Neural crest cell (in vitro differentiated cells): ENCODE measurements around the gene NDE1. TPM values are rescaled to one million over a fixed set of nuclear protein-coding genes. Genes with fewer than 3 reads are reported as not detected.
"Not testable (repeated sequence)": the region's sequence is repeated elsewhere in the genome, so short reads cannot be mapped to it uniquely, and the experiment has no call there.

ENCODE experiments used
- DNase-seq: peaks from one replicate; pipeline ENCODE4 v3.0.0; 2021; ENCODE audit warnings: low read depth, mixed read lengths, low spot score
- H3K27ac Mint-ChIP-seq: one replicate; pipeline ENCODE4 v1.8.0; 2021; ENCODE audit warnings: mild to moderate bottlenecking, mixed read lengths; ENCODE audit not compliant: unreplicated experiment
- H3K27me3 Mint-ChIP-seq: 2 replicates; pipeline ENCODE4 v1.8.0; 2021; ENCODE audit warnings: low read depth, mild to moderate bottlenecking, mixed read lengths
- H3K36me3 Mint-ChIP-seq: 2 replicates; pipeline ENCODE4 v1.8.0; 2021; ENCODE audit warnings: low read depth, mild to moderate bottlenecking, mixed read lengths
- H3K4me1 Mint-ChIP-seq: 2 replicates; pipeline ENCODE4 v1.8.0; 2021; ENCODE audit warnings: mixed read lengths
- H3K4me3 Mint-ChIP-seq: one replicate; pipeline ENCODE4 v1.8.0; 2021; ENCODE audit warnings: mild to moderate bottlenecking, mixed read lengths
- H3K9me3 Mint-ChIP-seq: 2 replicates; pipeline ENCODE4 v1.8.0; 2021; ENCODE audit warnings: mixed read lengths
- CTCF ChIP-seq: fragments of 200-600 bp; sonication (generic); conservative IDR thresholded peaks from 2 replicates; pipeline ENCODE4 v1.5.0; 2021; ENCODE audit warnings: antibody characterized with exemption, mild to moderate bottlenecking
- total RNA-seq: library from RNA; stranded (reverse); gene quantifications from 2 replicates; pipeline ENCODE4 v1.2.1, GENCODE V29; 2021

Gene NDE1
- total RNA-seq, 1 donor from 2014 or later, result 72.2 TPM

- Mint-ChIP-seq H3K27ac (peak overlapping the region; percentile 16), H3K36me3 (peaks cover 11% of the 10 kb centered on the region), H3K4me3 (no peak overlapping the region), H3K27me3 (no peaks in the 10 kb centered on the region), H3K4me1 (no peaks in the 10 kb centered on the region), H3K9me3 (no peaks in the 10 kb centered on the region)
- no peak for TF ChIP-seq CTCF
- DNase-seq, result no peak
Observed at GRCh38 chr16:15725641-15726240, 75.7 kb downstream of the NDE1 start.

DNA sequence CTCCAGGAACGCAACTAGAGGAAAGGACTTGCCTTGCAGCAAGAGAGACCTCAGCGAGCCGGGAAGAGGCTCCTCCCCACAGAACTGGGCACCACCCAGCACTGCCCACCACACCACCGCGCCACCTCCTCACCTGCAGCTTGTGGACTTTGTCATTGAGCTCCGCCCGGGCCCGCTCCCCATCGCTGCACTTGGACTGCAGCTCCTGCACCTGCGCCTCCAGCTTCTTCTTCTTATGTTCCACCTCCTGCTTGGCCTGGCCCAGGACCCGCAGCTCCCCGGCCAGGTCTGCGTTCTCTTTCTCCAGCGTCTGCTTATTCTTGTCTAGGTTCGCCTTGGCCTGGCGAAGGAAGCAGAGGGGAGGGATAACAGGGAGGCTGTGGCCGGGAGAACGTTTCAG lies 76.7 kb downstream of the NDE1 start:
- Mint-ChIP-seq H3K36me3 (peaks cover 11% of the 10 kb centered on the region), H3K27me3 (no peaks in the 10 kb centered on the region), H3K27ac (no peak overlapping the region), H3K4me1 (no peaks in the 10 kb centered on the region), H3K9me3 (no peaks in the 10 kb centered on the region), H3K4me3 (no peak overlapping the region)
- DNase-seq, result no peak
- no peak for TF ChIP-seq CTCF

- not testable (repeated sequence) for H3K4me1 Mint-ChIP-seq, H3K9me3 Mint-ChIP-seq, H3K27me3 Mint-ChIP-seq, DNase-seq, H3K4me3 Mint-ChIP-seq, H3K27ac Mint-ChIP-seq
- peaks cover 11% of the 10 kb centered on the region for H3K36me3 Mint-ChIP-seq
Observed at GRCh38 chr16:15727697-15728096, 77.7 kb downstream of the NDE1 start.

- H3K27ac Mint-ChIP-seq, result no peak overlapping the region
- no peaks in the 10 kb centered on the region for H3K4me1 Mint-ChIP-seq
- DNase-seq, result no peak
- H3K27me3 Mint-ChIP-seq, result no peaks in the 10 kb centered on the region
- H3K36me3 Mint-ChIP-seq, result peaks cover 11% of the 10 kb centered on the region
- H3K9me3 Mint-ChIP-seq, result no peaks in the 10 kb centered on the region
- no peak for TF ChIP-seq CTCF
- H3K4me3 Mint-ChIP-seq, result no peak overlapping the region
Observed at GRCh38 chr16:15729152-15729551, 79.1 kb downstream of the NDE1 start.

GRCh38 chr16:15732416-15732815 lies 82.4 kb downstream of the NDE1 start:
- Mint-ChIP-seq H3K4me1 (no peaks in the 10 kb centered on the region), H3K27ac (no peak overlapping the region), H3K4me3 (no peak overlapping the region), H3K9me3 (no peaks in the 10 kb centered on the region), H3K36me3 (no peaks in the 10 kb centered on the region), H3K27me3 (no peaks in the 10 kb centered on the region)
- TF ChIP-seq CTCF, result no peak
- DNase-seq, result no peak

DNA sequence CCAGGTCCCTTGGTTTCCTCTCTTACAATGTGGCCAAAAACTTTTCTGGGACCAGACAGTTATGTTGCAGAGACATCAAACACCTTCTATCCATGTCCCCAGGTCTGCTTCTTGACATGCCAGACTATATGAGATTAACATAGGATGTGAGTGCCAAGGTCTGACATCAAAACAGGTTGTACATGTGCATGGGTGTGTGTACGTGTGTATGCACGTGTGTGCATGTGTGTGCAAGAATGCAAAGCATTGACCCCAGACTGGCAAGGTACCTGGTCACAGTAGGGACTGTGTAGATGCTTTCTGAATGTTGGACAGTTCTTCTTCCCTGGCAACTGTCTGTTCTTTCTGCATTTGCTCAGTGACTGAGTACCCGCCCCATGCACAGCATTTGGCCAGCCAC lies 85.6 kb downstream of the NDE1 start:
- no peaks in the 10 kb centered on the region for H3K9me3 Mint-ChIP-seq
- H3K4me1 Mint-ChIP-seq, result no peaks in the 10 kb centered on the region
- TF ChIP-seq CTCF, result no peak
- DNase-seq, result no peak
- no peaks in the 10 kb centered on the region for H3K36me3 Mint-ChIP-seq
- H3K27ac Mint-ChIP-seq, result no peak overlapping the region
- H3K4me3 Mint-ChIP-seq, result no peak overlapping the region
- no peaks in the 10 kb centered on the region for H3K27me3 Mint-ChIP-seq
